ENCODE results near the gene KSR2. TPM values are rescaled to one million over a fixed set of nuclear protein-coding genes. Genes with fewer than 3 reads are reported as not detected.

KSR2 gene
- total and polyA plus RNA-seq, 2 donors (not counting 3 experiments of a cell fraction or from before 2014, with no cell fraction given) = 2.1 to 5.2 TPM

DNA sequence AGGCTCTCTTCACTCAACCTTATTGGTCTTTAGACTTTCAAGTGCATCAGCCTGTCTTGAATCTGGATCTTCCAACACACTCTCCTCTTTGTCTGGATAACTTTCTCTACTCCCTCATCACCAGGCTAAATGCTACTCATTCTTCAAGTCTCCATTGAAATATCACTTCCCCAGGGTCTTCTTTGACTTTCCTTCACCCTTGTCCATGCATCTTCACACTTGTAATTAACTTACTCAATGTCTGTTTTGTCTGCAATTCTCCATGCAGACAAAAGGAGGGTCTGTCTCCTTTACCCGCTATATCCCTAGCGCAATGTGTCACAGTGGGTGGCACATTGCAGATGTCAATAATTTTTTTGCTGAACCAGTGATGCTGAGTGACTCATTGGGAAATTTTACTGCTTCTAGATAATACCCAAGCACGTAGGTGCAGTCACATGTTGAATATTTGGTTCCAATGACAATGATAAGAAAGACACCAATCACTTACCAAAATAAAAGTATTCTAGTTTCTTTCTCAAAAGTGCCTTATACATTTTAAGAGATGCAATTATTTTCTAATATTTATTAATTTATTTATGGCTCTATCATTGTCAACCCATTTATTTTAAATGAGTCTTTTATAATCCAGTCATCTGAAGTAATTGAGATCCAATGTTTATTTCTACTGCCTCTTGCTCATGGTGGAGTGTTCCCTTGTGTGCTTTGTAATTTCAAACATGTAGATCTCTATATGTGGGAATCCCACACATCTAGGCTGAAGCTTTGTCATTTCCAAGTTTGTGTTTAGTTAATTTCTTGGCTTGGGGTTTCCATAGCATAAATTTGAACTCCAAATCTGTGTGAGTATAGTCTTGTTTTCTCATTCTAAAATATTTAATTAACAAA is 26.0 kb upstream of the KSR2 start:
- ChIA-PET POLR2A (no interaction called here), CTCF (no interaction called here)
- Histone ChIP-seq H3K27ac (ENCODE audit: insufficient read depth, low read depth, low read length) (no peak overlapping the region), H2AFZ (ENCODE audit: low read depth, low read length) (no peak overlapping the region), H3K4me2 (ENCODE audit: insufficient read depth, low read length) (no peak overlapping the region), H4K20me1 (replicated peaks; ENCODE audit: control insufficient read depth, extremely low read depth, insufficient read depth, low read length) (no peaks in the 10 kb centered on the region), H3K9ac (replicated peaks; ENCODE audit: extremely low read depth, insufficient read depth, low read length) (no peak overlapping the region), H3K4me1 (ENCODE audit: control insufficient read depth, extremely low read depth, insufficient read depth, low read length) (no peaks in the 10 kb centered on the region), H3K79me2 (ENCODE audit: control insufficient read depth, insufficient read depth, low read length) (no peaks in the 10 kb centered on the region), H3K4me3 (replicated peaks in 1 of 3; ENCODE audit: insufficient read depth in 1 of 3, low read depth in 1 of 3, low read length in 3 of 3) (no peak overlapping the region), H3K36me3 (ENCODE audit: control insufficient read depth in 2 of 2, extremely low read depth in 1 of 2, insufficient read depth in 2 of 2, low read length in 2 of 2) (no peaks in the 10 kb centered on the region), H3K9me1 (replicated peaks; ENCODE audit: control insufficient read depth, extremely low read depth, insufficient read depth, low read length) (no peaks in the 10 kb centered on the region), H3K27me3 (ENCODE audit: control insufficient read depth in 2 of 2, insufficient read depth in 2 of 2, low read length in 2 of 2) (no peaks in the 10 kb centered on the region), H3K9me3 (replicated peaks; ENCODE audit: control insufficient read depth, insufficient read depth, low read length) (no peaks in the 10 kb centered on the region)
- BruUV-seq (replicated peaks) = no TSS peak
- no peak for TF ChIP-seq MYC (IDR thresholded peaks at IDR 0.05; ENCODE audit: low read depth, low read length)
- TF ChIP-seq POLR2A (IDR thresholded peaks at IDR 0.05; ENCODE audit: low read depth, low read length) = no peak
- dilution Hi-C loops (cut with MboI; ENCODE audit: extremely low pct_ligation_motif_present, low sequenced_read_pairs) (no loop called here), intact Hi-C loops (cut with micrococcal nuclease) (no loop called here)
- DNase-seq (ENCODE audit: low read depth, low spot score) (no peak), FAIRE-seq (no peak)

- Histone ChIP-seq H3K27ac (ENCODE audit: insufficient read depth, low read depth, low read length) (no peak overlapping the region), H3K9me3 (replicated peaks; ENCODE audit: control insufficient read depth, insufficient read depth, low read length) (no peaks in the 10 kb centered on the region), H3K4me2 (ENCODE audit: insufficient read depth, low read length) (no peak overlapping the region), H3K4me1 (ENCODE audit: control insufficient read depth, extremely low read depth, insufficient read depth, low read length) (no peaks in the 10 kb centered on the region), H3K27me3 (ENCODE audit: control insufficient read depth in 2 of 2, insufficient read depth in 2 of 2, low read length in 2 of 2) (no peaks in the 10 kb centered on the region), H4K20me1 (replicated peaks; ENCODE audit: control insufficient read depth, extremely low read depth, insufficient read depth, low read length) (no peaks in the 10 kb centered on the region), H3K4me3 (replicated peaks in 1 of 3; ENCODE audit: insufficient read depth in 1 of 3, low read depth in 1 of 3, low read length in 3 of 3) (no peak overlapping the region), H3K9me1 (replicated peaks; ENCODE audit: control insufficient read depth, extremely low read depth, insufficient read depth, low read length) (no peaks in the 10 kb centered on the region), H3K79me2 (ENCODE audit: control insufficient read depth, insufficient read depth, low read length) (no peaks in the 10 kb centered on the region), H3K36me3 (ENCODE audit: control insufficient read depth in 2 of 2, extremely low read depth in 1 of 2, insufficient read depth in 2 of 2, low read length in 2 of 2) (no peaks in the 10 kb centered on the region), H3K9ac (replicated peaks; ENCODE audit: extremely low read depth, insufficient read depth, low read length) (no peak overlapping the region), H2AFZ (ENCODE audit: low read depth, low read length) (no peak overlapping the region)
- ChIA-PET CTCF (no interaction called here), POLR2A (no interaction called here)
- no peak for FAIRE-seq
- TF ChIP-seq JUN (IDR thresholded peaks at IDR 0.05; ENCODE audit: borderline replicate concordance, insufficient read depth, insufficient read length, low read depth) (no peak), POLR2AphosphoS5 (IDR thresholded peaks at IDR 0.05; ENCODE audit: insufficient read depth, low read depth, low read length) (no peak), EZH2 (IDR thresholded peaks at IDR 0.05; ENCODE audit: borderline replicate concordance, low read depth, low read length, severe bottlenecking) (no peak), FOS (IDR thresholded peaks at IDR 0.05; ENCODE audit: borderline replicate concordance, insufficient read depth, low read length) (no peak), CTCF (IDR thresholded peaks at IDR 0.05; ENCODE audit: extremely low read depth in 1 of 2, insufficient read depth in 1 of 2, low read depth in 1 of 2, low read length in 2 of 2) (no peak), GATA2 (IDR thresholded peaks at IDR 0.05; ENCODE audit: insufficient read depth, insufficient read length, low read depth, low read length) (no peak), POLR2A (IDR thresholded peaks at IDR 0.05; ENCODE audit: low read depth, low read length) (no peak), MAX (IDR thresholded peaks at IDR 0.05; ENCODE audit: insufficient read depth, insufficient read length) (no peak), MYC (IDR thresholded peaks at IDR 0.05; ENCODE audit: low read depth, low read length) (no peak)
- intact Hi-C loops (cut with micrococcal nuclease) (no loop called here), dilution Hi-C loops (cut with MboI; ENCODE audit: extremely low pct_ligation_motif_present, low sequenced_read_pairs) (no loop called here)
- no peak for DNase-seq (ENCODE audit: low read depth, low spot score)
- BruUV-seq (replicated peaks) = no TSS peak
These were observed 18.1 kb upstream of the KSR2 start for GRCh38 chr12:117986705-117987469.

Data from endothelial cell of umbilical vein (primary cell).